Epithelial cell of esophagus (primary cell): ENCODE data around the gene PRM3.

Experiments
- DNase-seq: peaks from one replicate; pipeline ENCODE4 v3.0.0; 2010; ENCODE audit warnings: low read depth
- H3K4me3 ChIP-seq: 2 replicates; pipeline ENCODE4 v1.5.1; 2011; ENCODE audit warnings: mild to moderate bottlenecking, low read length, control low read depth
- TF ChIP-seq, protein P1 (sequence below): IDR thresholded peaks from 2 replicates; pipeline ENCODE4 v1.5.1; 2011; ENCODE audit warnings: low read depth, mild to moderate bottlenecking, low read length, control low read depth, inconsistent platforms; ENCODE audit not compliant: insufficient read depth; ENCODE audit errors: missing control alignments

Gene PRM3

DNA sequence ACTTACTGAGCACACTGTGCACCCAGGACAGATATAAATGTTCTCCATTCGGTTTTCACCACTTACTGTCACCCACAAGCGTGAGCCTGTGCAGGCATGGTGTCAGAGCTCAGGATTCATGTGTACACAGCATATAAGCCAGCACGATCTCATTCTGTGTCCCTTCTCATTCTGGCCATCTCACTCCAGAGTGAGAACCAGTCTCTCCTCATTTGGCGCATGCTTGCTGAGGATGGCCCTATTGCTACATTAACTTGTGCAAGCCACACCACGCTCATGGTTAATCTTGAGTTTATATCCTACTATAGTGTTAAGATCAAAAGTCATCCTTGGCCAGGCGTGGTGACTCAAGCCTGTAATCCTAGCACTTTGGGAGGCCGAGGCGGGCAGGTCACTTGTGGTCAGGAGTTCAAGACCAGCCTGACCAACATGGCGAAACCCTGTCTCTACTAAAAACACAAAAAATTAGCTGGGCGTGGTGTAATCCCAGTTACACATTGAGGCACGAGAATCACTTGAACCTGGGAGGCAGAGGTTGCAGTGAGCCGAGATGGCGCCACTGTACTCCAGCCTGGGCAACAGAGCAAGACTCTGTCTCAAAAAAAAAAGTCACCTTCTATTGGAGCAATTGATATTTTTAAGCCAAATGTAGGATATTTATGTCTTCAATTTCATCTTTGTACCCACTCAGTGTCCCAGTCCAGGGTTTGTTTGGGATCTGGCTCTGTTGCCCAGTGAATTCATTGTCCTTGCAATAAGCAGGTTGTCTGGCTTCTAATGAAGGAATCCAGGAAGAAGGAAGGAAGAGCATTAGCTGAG lies 38.3 kb downstream of the PRM3 start:
- no peak overlapping the region for H3K4me3 ChIP-seq
- no peak for DNase-seq
- TF ChIP-seq, protein P1, sequence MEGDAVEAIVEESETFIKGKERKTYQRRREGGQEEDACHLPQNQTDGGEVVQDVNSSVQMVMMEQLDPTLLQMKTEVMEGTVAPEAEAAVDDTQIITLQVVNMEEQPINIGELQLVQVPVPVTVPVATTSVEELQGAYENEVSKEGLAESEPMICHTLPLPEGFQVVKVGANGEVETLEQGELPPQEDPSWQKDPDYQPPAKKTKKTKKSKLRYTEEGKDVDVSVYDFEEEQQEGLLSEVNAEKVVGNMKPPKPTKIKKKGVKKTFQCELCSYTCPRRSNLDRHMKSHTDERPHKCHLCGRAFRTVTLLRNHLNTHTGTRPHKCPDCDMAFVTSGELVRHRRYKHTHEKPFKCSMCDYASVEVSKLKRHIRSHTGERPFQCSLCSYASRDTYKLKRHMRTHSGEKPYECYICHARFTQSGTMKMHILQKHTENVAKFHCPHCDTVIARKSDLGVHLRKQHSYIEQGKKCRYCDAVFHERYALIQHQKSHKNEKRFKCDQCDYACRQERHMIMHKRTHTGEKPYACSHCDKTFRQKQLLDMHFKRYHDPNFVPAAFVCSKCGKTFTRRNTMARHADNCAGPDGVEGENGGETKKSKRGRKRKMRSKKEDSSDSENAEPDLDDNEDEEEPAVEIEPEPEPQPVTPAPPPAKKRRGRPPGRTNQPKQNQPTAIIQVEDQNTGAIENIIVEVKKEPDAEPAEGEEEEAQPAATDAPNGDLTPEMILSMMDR: no peak

DNA sequence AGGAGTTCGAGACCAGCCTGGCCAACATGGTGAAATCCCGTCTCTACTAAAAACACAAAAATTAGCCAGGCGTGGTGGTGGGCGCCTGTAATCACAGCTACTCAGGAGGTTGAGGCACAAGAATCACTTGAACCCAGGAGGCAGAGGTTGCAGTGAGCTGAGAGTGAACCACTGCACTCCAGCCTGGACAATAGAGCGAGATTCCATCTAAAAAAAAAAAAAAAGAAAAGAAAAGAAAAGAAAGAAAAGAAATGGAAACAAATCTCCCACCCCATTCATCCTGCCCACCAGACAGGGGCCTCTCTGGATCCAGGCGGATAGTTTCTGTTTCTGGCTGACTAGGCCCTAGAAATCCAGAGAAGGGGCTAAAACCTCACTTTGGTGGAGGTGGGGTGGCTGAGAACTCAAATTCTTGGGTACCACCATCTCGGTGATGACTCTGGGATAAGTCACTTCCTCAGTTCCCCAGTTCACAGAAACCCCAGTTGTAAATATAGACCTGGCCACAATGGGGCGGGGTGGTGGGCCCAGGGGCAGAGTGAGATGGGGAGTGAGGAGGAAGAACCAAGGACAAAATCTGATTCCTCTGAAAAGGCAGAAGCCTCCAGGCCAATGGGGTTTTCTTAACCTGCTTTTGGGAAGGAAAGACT lies 39.6 kb downstream of the PRM3 start:
- DNase-seq: no peak
- TF ChIP-seq, protein P1: no peak
- no peak overlapping the region for H3K4me3 ChIP-seq

DNA sequence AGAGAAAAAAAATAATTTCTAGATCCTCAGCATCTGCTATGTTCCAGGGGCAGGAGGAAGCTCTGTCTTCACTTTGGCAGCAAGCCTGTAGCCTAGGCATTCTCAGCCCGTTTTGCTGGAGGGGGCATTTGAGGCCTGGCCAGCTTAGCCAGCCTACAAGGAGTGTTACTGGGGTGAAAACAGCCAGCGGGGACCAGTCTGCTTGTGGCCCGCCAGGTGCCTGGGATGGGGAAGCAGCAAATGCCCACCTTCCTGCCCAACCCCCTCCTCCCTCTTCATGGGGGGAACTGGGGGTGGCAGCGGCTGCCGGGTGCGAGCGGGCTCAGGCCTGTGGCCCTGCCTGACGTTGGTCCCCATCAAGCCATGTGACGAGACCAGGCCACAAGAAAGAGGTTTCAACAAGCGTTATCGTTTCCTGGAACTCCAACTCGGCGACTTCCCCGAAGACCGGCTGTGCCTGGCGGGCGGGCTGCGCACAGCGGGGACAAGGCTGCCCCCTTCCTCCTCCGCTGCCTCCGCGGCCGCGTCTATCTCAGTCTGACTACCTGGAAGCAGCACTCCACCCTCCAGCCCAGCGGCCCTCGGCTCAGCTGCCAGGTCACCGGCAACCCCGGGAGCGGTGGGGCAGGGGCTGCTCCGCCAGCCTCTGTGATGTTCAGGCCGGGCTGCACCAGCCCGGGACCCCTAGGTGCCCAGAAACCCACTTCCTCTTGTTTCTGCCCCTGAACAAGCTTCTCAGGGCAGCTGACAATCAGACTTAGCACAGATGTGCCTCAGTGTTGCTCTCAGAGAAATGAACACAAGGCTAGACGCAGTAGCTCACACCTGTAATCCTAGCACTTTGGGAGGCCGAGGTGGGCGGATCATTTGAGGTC lies 40.3 kb downstream of the PRM3 start:
- DNase-seq: no peak
- H3K4me3 ChIP-seq: no peak overlapping the region
- TF ChIP-seq, protein P1: no peak

DNA sequence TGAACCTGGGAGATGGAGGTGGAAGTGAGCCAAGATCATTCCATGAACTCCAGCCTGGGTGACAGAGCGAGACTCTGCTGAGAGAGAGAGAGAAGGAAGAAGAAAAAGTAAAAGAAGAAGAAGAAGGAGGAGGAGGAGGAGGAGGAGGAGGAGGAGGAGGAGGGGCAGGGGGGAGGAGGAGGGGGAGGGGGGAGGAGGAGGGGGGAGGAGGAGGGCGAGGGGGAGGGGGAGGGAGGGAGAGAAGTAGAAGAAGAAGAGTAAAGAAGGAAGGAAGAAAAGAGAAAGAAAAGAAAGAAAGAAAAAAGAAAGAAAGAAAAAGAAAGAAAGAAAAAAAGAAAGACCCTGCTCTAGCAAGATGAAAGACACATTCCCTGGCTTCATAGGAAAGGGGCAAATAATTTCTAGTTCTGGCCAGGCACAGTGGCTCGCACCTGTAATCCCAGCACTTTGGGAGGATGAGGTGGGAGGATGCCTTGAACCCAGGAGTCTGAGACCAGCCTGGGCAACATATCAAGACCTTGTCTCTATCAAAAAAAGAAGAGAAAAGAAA lies 41.1 kb downstream of the PRM3 start:
- TF ChIP-seq, protein P1: no peak
- no peak overlapping the region for H3K4me3 ChIP-seq
- DNase-seq: no peak

DNA sequence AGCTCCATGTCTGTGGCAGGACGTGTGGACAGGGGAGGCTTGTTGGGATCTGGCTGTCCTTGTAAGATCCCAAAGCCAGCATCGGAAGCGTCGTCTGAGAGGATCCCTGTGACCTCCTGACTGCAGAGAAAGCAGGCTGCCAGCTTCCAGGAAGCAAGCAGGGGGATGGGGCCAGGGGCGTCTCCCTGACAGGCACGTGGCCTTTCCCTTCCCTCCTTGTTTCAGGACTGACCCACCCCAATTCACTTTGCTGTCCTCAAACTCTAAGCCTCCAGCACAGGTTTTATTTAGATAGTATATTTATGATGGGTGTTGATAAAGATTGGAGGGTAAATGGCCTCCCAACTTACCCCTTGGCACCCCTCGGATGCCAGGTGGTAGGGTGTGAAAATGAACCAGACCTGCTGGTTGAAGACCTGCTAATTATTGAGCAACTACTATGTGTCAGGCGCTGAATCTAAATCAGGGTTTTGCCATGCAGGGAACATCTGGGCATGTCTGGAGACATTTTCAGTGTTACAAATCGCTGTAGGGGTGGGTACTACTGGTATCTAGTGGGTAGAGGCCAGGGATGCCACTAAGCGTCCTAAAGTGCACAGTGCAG lies 42.0 kb downstream of the PRM3 start:
- no peak for DNase-seq
- TF ChIP-seq, protein P1: no peak
- no peak overlapping the region for H3K4me3 ChIP-seq

DNA sequence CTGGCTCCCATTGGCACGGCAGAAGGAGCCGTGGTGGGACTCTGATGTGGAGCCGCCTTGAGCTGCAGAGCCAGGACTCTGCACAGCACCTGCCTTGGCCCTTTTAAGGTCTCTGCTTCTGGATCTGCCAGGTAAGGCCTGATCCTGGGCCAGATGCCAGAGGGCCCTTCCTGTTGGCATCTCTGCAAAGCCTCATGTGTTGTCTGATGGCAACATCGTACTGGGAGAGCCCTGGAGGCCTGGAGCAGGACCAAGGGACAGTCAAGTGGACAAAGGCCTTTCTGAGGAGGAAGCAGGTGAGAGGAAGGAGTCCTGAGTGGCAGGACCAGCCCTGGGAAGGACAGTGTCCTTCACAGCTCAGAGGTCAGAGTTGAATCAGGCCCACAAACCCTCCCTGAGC lies 43.5 kb downstream of the PRM3 start:
- DNase-seq: no peak
- TF ChIP-seq, protein P1: no peak
- H3K4me3 ChIP-seq: no peak overlapping the region
